ENCODE data around the gene NRBP1.

NRBP1 gene

DNA sequence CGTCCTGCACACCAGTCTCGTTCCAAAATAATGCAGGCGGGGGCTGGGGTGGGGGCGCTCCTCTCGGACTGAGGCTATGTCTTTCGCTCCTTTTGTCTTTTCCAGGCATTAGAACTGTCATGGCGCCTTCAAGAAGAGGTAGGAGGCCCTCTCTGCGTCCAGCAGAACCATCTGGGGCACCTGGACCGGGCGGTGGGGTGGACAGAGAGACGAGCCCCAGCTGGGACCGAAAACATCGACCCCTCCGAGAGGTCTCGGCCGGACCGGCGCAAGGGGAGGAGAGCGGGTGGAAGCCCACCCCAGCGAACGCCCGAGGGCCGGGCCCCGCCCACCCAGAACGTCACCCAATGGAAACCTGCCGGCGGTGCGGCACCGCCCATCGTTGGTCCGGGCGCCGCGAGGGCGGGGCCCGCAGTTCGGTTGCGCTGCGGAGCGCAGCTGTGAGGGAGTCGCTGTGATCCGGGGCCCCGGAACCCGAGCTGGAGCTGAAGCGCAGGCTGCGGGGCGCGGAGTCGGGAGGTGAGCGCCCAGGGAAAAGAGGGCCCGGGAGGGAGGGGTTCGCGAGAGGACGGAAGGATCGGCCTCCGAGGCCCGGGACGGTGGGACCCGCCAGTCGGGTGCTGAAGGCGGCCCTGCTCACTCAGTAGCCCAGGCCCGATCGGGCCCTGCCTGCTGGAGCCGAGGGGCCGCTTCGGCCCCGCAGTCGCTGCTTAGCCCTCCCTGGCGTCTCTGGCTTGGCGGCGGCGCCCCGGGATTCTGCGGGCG lies at the start of gene NRBP1:
TSS of gene NRBP1 (plus strand) at position 419 of the 765 bp plus-strand sequence. CDS start 4,643 bp downstream, outside the sequence.
- DNase-seq (ENCODE audit: low spot score), result peak; percentile 96
- TF ChIP-seq, protein P1, sequence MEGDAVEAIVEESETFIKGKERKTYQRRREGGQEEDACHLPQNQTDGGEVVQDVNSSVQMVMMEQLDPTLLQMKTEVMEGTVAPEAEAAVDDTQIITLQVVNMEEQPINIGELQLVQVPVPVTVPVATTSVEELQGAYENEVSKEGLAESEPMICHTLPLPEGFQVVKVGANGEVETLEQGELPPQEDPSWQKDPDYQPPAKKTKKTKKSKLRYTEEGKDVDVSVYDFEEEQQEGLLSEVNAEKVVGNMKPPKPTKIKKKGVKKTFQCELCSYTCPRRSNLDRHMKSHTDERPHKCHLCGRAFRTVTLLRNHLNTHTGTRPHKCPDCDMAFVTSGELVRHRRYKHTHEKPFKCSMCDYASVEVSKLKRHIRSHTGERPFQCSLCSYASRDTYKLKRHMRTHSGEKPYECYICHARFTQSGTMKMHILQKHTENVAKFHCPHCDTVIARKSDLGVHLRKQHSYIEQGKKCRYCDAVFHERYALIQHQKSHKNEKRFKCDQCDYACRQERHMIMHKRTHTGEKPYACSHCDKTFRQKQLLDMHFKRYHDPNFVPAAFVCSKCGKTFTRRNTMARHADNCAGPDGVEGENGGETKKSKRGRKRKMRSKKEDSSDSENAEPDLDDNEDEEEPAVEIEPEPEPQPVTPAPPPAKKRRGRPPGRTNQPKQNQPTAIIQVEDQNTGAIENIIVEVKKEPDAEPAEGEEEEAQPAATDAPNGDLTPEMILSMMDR (IDR thresholded peaks at IDR 0.05; ENCODE audit: extremely low read depth, missing control alignments), result no peak

DNA sequence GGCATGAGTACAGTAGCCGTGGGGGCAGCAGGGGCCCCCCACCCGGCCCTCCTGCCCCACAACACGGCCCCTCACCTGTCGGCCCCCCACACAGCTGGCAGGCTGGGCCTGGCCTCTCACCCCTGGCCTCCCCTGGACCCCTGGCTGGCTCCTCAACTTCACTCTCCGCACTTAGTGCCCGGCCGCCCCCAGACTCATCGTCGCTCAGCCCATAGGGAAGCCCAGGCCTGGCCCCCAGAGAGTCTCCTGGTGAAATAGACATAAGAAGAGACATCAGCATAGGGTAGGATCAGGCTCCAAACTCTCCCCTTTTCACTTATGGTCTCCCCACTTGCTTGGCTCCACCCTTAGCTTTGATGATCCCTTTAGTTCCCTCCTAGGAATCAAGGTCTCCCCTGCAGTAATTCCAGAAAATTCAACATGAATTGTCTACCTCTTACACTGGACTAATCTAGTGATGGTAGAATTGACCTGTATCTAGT lies 49.6 kb upstream of the NRBP1 start:
- TF ChIP-seq, protein P1 (IDR thresholded peaks at IDR 0.05; ENCODE audit: extremely low read depth, missing control alignments), result no peak
- no peak for DNase-seq (ENCODE audit: low spot score)

DNA sequence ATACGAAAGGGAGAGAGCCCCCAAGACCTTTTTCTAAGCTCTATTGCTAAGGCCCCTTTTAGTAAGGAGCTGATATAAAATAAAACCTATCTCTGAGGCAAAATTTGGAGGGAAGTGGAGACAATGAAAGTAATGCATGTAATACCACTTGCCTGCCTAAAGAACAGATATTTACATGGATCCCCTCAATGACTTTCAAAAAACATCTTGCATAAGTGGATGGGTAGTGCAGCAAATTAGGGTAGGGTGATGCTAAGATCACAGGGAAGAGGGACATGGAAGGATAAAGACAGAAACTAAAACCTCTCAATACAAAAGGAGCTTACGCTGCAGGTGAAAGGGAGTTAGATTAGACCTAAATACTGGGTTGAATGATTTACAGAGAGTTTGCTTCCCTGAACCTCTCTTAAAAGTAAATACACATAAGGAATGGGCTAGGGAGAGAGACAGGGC lies 49.0 kb upstream of the NRBP1 start:
- TF ChIP-seq, protein P1 (IDR thresholded peaks at IDR 0.05; ENCODE audit: extremely low read depth, missing control alignments), result no peak

DNA sequence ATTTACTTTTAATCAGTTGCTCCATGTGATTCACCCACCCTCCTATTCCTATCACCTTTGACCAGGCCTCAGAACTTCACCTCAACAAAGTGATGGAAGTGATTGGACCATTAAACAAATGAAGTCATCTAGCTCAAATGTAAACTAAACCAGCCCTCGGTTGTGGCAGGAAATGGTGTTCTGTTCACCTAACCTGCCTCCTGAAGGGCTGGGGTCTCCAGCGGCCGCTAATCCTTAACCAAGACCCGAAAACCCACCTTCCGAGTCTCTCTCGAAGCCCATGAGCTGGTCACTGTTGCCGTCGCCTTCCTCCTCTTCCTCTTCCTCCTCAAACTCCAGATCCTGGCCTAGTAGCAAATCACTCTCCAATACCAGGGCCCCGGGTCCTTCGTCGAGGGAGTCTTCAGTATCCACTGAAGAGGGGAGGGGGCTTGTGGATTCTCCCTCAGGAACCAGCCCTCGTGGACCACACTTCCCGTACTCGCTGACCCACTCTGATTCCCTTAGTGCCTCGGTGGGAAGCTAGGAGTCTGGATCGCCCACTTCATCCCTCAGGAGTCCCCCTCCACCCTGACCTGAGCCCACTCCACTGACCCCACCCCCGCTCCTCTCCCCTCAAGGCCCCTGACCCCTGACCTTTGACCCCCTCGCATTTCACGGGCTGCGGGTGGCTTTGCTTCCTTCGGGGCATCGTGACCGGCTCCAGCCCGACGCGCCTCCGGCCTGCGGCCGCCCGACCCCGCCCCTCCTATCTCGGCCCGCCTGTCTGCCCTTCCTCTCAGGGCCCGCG lies 48.4 kb upstream of the NRBP1 start:
- peak; percentile 42 for DNase-seq (ENCODE audit: low spot score)
- TF ChIP-seq, protein P1 (IDR thresholded peaks at IDR 0.05; ENCODE audit: extremely low read depth, missing control alignments), result no peak

More for the DNA sequence above, 49.0 kb upstream of the NRBP1 start:
- DNase-seq (ENCODE audit: low spot score), result no peak

DNA sequence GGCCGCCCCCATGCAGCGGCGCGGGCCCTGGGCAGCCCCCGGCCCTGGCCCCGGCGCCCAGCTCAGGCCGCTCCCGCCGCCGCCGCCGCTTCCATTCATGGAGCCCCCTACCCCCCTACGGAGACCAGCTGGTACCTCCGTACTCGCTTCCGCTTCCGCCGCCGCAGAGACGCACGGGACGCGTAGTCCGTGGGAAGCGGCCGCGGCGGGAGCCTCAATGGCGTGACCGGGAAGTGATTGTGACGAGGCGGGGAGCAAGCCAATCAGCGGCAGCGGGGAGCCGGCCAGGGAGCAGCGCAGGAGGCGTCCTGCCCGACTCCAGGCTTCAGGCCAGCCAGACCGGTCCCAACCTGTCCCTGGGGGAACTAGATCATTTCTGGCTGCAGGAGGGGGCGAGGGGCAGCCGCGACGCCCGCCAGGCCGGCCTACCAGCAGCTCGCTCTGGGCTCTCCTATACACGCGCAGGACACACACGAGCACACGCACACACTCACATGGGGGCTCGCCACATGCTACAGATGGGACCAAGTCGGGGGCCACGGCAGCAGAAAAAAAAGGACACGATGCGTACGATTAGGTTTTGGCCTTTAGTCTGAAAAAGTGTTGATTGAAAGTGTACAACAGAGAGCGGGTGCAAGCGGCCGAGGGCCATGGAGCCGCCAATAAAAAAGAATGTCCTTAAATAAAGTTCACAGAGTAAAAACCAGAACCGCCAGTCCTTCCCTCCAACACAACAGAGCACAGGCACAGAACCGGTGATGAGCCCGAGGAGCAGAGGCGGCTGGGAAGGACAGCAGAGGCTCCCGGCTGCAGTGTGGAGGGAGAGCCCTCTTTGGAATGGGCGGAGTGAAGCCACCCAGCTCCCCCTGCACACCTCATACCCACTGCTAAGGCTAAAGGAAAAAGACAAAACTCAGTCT lies 47.5 kb upstream of the NRBP1 start, which contains the start of gene ZNF513:
TSS of gene ZNF513 (minus strand) at position 109 of the 920 bp plus-strand sequence. CDS start 208 bp downstream, outside the sequence.
- TF ChIP-seq, protein P1 (IDR thresholded peaks at IDR 0.05; ENCODE audit: extremely low read depth, missing control alignments), result no peak
- peak; percentile 96 for DNase-seq (ENCODE audit: low spot score)

DNA sequence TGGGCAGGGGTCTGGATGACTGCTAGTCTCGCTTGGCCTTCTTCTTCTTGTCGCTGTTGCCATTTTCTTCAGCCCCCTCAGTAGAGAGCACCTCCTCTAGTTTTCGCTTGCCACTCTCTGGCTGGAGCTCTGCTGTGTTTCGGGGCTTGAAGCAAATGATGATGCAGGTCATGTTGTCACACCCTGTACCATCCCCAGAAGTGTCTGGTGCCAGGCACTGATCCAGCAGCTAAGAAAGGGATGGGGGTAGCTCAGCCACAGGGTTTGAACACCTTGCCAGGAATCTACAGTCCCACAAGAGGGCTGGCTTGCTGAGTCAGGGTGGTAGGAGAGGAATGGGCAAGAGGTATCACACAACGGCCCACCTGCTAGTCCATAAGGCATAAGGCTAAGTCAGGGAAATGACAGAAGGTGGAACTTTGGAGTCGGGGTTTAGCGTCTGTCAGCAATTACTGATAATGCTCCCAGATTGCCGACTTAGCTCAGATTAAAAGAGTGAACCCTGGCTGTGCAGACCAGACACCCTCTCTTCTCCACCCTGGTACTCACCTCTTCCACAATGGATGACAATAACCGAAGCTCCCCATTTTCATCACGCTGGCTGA lies 46.8 kb upstream of the NRBP1 start:
- TF ChIP-seq, protein P1 (IDR thresholded peaks at IDR 0.05; ENCODE audit: extremely low read depth, missing control alignments), result no peak
- no peak for DNase-seq (ENCODE audit: low spot score)

All from GM20000 (cell line).